Mesothelial cell of epicardium (in vitro differentiated cells): ENCODE results near the gene TATDN3. TPM values are rescaled to one million over a fixed set of nuclear protein-coding genes. Genes with fewer than 3 reads are reported as not detected.

Experiments
- DNase-seq, 2 experiments: peaks; one replicate each; pipeline ENCODE4 v3.0.0; 2021; ENCODE audit warnings: low spot score in 2 of 2; ENCODE audit not compliant: unreplicated experiment in 2 of 2
- H3K27ac Mint-ChIP-seq: 2 replicates; pipeline ENCODE4 v1.8.0; 2021; ENCODE audit warnings: mixed read lengths
- H3K27me3 Mint-ChIP-seq: 2 replicates; pipeline ENCODE4 v1.8.0; 2021; ENCODE audit warnings: low read depth, mixed read lengths
- H3K36me3 Mint-ChIP-seq: 2 replicates; pipeline ENCODE4 v1.8.0; 2021; ENCODE audit warnings: mixed read lengths
- H3K4me1 Mint-ChIP-seq: 2 replicates; pipeline ENCODE4 v1.8.0; 2021; ENCODE audit warnings: mixed read lengths
- H3K4me3 Mint-ChIP-seq: 2 replicates; pipeline ENCODE4 v1.8.0; 2021; ENCODE audit warnings: mild to moderate bottlenecking, moderate library complexity, mixed read lengths
- H3K9me3 Mint-ChIP-seq: 2 replicates; pipeline ENCODE4 v1.8.0; 2021; ENCODE audit warnings: mixed read lengths
- CTCF ChIP-seq: fragments of 200-600 bp; sonication (generic); IDR thresholded peaks from one replicate; pipeline ENCODE4 v1.5.0; 2021; ENCODE audit warnings: antibody characterized with exemption; ENCODE audit not compliant: unreplicated experiment
- total RNA-seq: library from RNA; stranded (reverse); gene quantifications from 3 replicates; pipeline ENCODE4 v1.2.1, GENCODE V29; 2021

TATDN3 gene
- total RNA-seq, 1 donor from 2014 or later, result 11.3 TPM

GRCh38 chr1:212752252-212752933, 39.3 kb upstream of the TATDN3 start:
- no peak overlapping the region for H3K4me3 Mint-ChIP-seq
- peaks cover 1% of the 10 kb centered on the region for H3K36me3 Mint-ChIP-seq
- no peak for TF ChIP-seq CTCF
- H3K4me1 Mint-ChIP-seq, result peaks cover 15% of the 10 kb centered on the region
- H3K9me3 Mint-ChIP-seq, result peaks cover under 1% of the 10 kb centered on the region
- no peak for DNase-seq
- no peaks in the 10 kb centered on the region for H3K27me3 Mint-ChIP-seq
- no peak overlapping the region for H3K27ac Mint-ChIP-seq

GRCh38 chr1:212752934-212753497, 38.7 kb upstream of the TATDN3 start:
- no peak for DNase-seq
- Mint-ChIP-seq H3K4me1 (peaks cover 15% of the 10 kb centered on the region), H3K9me3 (no peaks in the 10 kb centered on the region), H3K36me3 (no peaks in the 10 kb centered on the region), H3K4me3 (no peak overlapping the region), H3K27me3 (no peaks in the 10 kb centered on the region), H3K27ac (no peak overlapping the region)
- TF ChIP-seq CTCF, result no peak

- H3K36me3 Mint-ChIP-seq, result no peaks in the 10 kb centered on the region
- H3K27ac Mint-ChIP-seq, result no peak overlapping the region
- DNase-seq, result no peak
- TF ChIP-seq CTCF, result no peak
- H3K27me3 Mint-ChIP-seq, result no peaks in the 10 kb centered on the region
- H3K9me3 Mint-ChIP-seq, result no peaks in the 10 kb centered on the region
- no peak overlapping the region for H3K4me3 Mint-ChIP-seq
- H3K4me1 Mint-ChIP-seq, result peaks cover 15% of the 10 kb centered on the region
These were observed 37.9 kb upstream of the TATDN3 start for GRCh38 chr1:212753749-212754148.

- H3K27me3 Mint-ChIP-seq, result no peaks in the 10 kb centered on the region
- H3K4me3 Mint-ChIP-seq, result no peak overlapping the region
- DNase-seq, result no peak
- H3K27ac Mint-ChIP-seq, result no peak overlapping the region
- no peak for TF ChIP-seq CTCF
- peaks cover 15% of the 10 kb centered on the region for H3K4me1 Mint-ChIP-seq
- no peaks in the 10 kb centered on the region for H3K9me3 Mint-ChIP-seq
- no peaks in the 10 kb centered on the region for H3K36me3 Mint-ChIP-seq
These were observed 37.5 kb upstream of the TATDN3 start for GRCh38 chr1:212754193-212754592.

GRCh38 chr1:212754680-212755079, 37.0 kb upstream of the TATDN3 start:
- Mint-ChIP-seq H3K9me3 (no peaks in the 10 kb centered on the region), H3K27me3 (no peaks in the 10 kb centered on the region), H3K27ac (no peak overlapping the region), H3K4me3 (no peak overlapping the region), H3K4me1 (peaks cover 15% of the 10 kb centered on the region), H3K36me3 (no peaks in the 10 kb centered on the region)
- DNase-seq, result no peak
- TF ChIP-seq CTCF, result no peak
